ENCODE measurements around the gene ACP2.
"Not testable (repeated sequence)": the region's sequence is repeated elsewhere in the genome, so short reads cannot be mapped to it uniquely, and the experiment has no call there.

ACP2 gene

GRCh38 chr11:47192111-47192510 lies 56.5 kb downstream of the ACP2 start:
- no peak for DNase-seq

GRCh38 chr11:47191137-47191536 lies 57.5 kb downstream of the ACP2 start:
- not testable (repeated sequence) for DNase-seq
